GM06990 (cell line): ENCODE data around the gene LELP1.

Experiments used
- DNase-seq: peaks from one replicate; pipeline ENCODE4 v3.0.0-alpha.2; 2011; ENCODE audit not compliant: insufficient read length; ENCODE audit errors: extremely low read depth
- H3K27me3 ChIP-seq: replicated peaks from 2 replicates; pipeline ENCODE4 v1.6.0; 2011; ENCODE audit warnings: low read length; ENCODE audit not compliant: control insufficient read depth, insufficient read depth
- H3K36me3 ChIP-seq: 2 replicates; pipeline ENCODE4 v1.5.1; 2011; ENCODE audit warnings: low read length; ENCODE audit not compliant: control insufficient read depth, insufficient read depth
- H3K4me3 ChIP-seq: replicated peaks from 2 replicates; pipeline ENCODE4 v1.5.1; 2011; ENCODE audit warnings: low read depth, mild to moderate bottlenecking, control low read depth, low read length
- TF ChIP-seq, protein P1 (sequence below): IDR thresholded peaks from 2 replicates; pipeline ENCODE4 v1.5.1; 2011; ENCODE audit warnings: low read length, control low read depth, mild to moderate bottlenecking, inconsistent platforms; ENCODE audit not compliant: insufficient read depth, poor library complexity, severe bottlenecking

The LELP1 gene

DNA sequence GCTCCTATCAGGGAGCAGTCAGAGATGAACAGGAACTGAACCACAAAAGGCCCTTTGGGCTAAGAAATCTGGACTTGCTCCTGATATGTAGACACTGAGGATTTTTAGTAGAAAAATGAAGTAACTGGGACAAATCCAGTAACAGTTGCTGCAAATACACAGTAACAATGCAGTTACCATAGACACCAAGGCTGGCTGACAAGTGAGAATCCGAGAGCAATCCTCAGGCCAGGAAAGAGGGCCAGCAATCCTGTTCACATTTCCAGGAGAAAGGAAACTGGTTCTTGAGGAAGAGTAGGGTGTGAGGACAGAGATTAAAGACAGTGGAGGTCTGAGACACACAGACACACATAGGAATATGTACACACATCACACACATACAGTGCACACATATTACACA lies 46.9 kb downstream of the LELP1 start:
- TF ChIP-seq, protein P1, sequence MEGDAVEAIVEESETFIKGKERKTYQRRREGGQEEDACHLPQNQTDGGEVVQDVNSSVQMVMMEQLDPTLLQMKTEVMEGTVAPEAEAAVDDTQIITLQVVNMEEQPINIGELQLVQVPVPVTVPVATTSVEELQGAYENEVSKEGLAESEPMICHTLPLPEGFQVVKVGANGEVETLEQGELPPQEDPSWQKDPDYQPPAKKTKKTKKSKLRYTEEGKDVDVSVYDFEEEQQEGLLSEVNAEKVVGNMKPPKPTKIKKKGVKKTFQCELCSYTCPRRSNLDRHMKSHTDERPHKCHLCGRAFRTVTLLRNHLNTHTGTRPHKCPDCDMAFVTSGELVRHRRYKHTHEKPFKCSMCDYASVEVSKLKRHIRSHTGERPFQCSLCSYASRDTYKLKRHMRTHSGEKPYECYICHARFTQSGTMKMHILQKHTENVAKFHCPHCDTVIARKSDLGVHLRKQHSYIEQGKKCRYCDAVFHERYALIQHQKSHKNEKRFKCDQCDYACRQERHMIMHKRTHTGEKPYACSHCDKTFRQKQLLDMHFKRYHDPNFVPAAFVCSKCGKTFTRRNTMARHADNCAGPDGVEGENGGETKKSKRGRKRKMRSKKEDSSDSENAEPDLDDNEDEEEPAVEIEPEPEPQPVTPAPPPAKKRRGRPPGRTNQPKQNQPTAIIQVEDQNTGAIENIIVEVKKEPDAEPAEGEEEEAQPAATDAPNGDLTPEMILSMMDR, result no peak
- H3K4me3 ChIP-seq, result no peak overlapping the region
- H3K36me3 ChIP-seq, result no peaks in the 10 kb centered on the region
- no peaks in the 10 kb centered on the region for H3K27me3 ChIP-seq
- no peak for DNase-seq

DNA sequence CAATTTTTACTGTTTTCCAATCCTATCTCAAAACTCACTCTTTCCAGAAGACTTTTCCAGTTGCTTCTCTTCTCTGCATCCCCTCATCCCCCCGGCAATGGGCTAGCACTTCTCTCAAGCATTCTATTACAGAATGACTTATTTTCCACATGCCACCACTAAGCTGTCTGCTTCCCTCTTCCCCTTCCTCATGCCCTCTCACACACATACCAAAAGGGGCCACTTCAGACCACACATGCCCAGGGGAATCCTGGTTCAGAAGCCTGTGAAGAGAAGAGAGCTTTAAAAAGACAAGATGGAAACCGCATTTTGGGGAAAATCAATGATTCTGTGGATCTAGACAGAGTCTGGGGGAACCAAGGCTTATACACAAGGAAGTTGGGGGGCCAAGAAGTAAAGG lies 47.9 kb downstream of the LELP1 start:
- H3K36me3 ChIP-seq, result no peaks in the 10 kb centered on the region
- no peak for DNase-seq
- no peak overlapping the region for H3K4me3 ChIP-seq

DNA sequence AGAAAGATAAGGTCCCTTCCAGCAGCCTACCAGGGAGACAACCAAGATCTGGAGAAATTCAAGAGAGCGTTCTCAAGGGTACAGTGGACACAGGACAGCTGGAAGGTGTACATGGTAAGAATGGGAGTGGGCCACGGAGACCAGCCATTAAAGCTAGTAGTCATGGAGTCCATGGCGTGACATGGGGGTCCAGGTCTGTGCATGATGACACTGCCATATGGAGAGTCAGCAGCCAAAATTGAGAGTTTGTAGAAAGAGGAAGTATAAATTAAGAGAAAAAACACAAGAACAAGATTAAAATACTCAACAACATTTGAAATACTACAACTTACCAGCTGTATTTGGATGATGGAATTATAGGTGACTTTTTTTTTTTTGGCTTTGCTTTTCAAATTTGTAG lies 48.3 kb downstream of the LELP1 start:
- TF ChIP-seq, protein P1, result no peak
- Histone ChIP-seq H3K27me3 (no peaks in the 10 kb centered on the region), H3K36me3 (no peaks in the 10 kb centered on the region), H3K4me3 (no peak overlapping the region)
- DNase-seq, result no peak

More for the DNA sequence above, 47.9 kb downstream of the LELP1 start:
- H3K27me3 ChIP-seq, result no peaks in the 10 kb centered on the region
- TF ChIP-seq, protein P1, result no peak

DNA sequence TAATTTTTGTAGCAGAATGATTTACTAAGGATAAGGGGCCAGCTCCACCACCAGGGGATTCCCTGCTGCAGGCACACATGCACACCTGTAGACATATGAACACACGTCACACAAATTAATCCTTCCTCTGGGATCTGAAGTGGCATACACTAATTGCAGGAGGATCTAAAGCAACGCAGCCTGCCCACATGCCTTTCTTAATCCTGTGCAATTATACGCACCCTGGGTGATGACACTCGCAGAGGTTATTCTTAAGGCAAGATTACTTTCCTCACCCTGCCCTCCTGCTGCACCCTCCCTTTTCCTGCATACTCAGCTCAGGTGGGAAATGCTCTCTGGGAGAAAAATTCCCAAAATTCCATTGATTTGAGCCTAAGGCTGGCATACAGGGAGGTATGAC lies 48.8 kb downstream of the LELP1 start:
- TF ChIP-seq, protein P1, result peak; percentile 3
- DNase-seq, result no peak
- no peak overlapping the region for H3K4me3 ChIP-seq
- H3K27me3 ChIP-seq, result no peaks in the 10 kb centered on the region
- H3K36me3 ChIP-seq, result no peaks in the 10 kb centered on the region

DNA sequence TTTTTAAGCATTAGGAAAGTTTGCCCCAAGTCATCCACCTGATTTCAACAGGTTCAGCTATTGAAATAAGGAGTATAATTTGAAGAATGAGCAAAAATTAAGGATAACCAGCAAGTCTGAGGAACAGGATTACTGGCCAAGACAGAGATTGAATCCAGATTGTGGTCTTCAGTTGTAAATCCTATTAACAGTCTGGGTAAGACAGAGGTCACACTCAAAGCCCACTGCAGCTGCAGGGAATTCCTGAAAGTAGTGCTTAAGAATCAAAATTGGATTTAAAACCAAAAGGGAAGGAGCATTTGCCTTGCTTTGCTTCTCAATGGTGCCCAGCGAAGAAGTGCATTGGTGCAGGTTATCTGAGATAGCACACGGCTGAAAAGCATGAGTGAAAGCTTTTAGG lies 49.8 kb downstream of the LELP1 start:
- Histone ChIP-seq H3K4me3 (no peak overlapping the region), H3K36me3 (no peaks in the 10 kb centered on the region), H3K27me3 (no peaks in the 10 kb centered on the region)
- TF ChIP-seq, protein P1, result no peak
- DNase-seq, result no peak

DNA sequence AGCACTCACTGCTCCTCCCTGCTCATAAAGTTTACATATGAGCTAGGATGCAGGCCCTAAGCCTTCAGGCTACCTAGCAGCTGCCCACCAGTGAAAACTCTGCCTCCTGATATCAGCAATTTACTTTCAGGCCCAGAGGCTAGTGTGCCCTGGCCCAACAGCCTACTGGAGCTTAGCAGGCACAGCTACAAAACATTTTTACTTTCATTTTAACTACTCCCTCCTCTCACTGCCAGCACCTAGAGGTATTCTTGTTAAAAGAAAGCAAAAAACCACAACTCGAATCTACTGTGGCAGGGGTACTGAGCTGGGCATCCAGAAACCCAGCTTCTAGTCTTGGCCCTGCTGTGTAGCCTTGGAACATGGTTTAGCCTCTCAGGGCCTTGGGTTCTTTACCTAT lies 50.5 kb downstream of the LELP1 start:
- Histone ChIP-seq H3K27me3 (no peaks in the 10 kb centered on the region), H3K4me3 (no peak overlapping the region), H3K36me3 (no peaks in the 10 kb centered on the region)
- TF ChIP-seq, protein P1, result no peak
- DNase-seq, result no peak
